Measurements from ENCODE around the gene NFIB. TPM values are rescaled to one million over a fixed set of nuclear protein-coding genes. Genes with fewer than 3 reads are reported as not detected.

The NFIB gene
- total RNA-seq, 1 experiment from 2014 or later = 14.3 TPM

DNA sequence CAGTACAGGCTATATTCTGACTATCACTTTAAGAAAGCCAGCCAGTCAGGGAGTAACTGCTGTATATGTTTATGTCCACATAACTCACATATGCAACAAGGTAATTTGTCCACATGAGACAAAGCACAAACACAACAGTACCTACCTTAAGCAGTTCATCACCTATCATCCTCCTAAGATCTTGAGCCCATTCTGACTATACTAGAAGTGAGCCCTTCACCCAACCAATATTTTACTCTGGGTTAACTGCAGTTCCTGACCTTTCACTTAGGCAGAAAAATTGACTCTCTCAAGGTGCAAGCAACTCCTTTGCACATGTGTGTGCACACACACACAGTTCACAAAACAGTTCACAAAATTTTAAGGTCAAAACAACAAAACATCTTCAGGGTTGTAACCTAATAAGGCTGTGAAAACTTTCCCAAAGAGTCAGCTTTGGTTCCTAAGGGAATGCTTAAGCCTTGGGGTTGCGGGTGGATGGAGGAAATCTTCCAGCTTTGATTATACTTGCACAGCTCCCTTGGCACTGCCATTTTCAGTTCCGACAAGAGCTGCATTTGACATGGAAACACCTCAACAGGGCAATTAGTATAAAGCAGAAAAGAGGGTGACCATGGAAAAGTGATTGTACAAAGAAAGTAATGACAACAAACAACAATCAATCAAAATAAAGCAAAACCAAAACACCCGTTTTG is 215.3 kb downstream of the NFIB start:
- no peak overlapping the region for H2AK5ac ChIP-seq (ENCODE audit: insufficient read length, low read length)
- H3K79me1 ChIP-seq (ENCODE audit: insufficient read depth, low read depth, low read length, poor library complexity, severe bottlenecking) = no peaks in the 10 kb centered on the region
- no peak for DNase-seq
- no peak overlapping the region for H2BK5ac ChIP-seq (ENCODE audit: insufficient read length, low read length)
- H2BK20ac ChIP-seq (ENCODE audit: low read depth, low read length, poor library complexity, severe bottlenecking) = no peak overlapping the region
- H3K18ac ChIP-seq (ENCODE audit: insufficient read length, low read depth, low read length) = no peak overlapping the region
- H3K36me3 Mint-ChIP-seq (ENCODE audit: insufficient read depth in 1 of 3, low read depth in 3 of 3) = no peaks in the 10 kb centered on the region
- H3K27me3 ChIP-seq (ENCODE audit: insufficient read depth, low read length) = no peaks in the 10 kb centered on the region
- H3K79me2 ChIP-seq (ENCODE audit: insufficient read depth, low read length) = no peaks in the 10 kb centered on the region
- H3K9ac ChIP-seq (ENCODE audit: extremely low read depth, insufficient read length, low read length) = no peak overlapping the region
- H3K27ac ChIP-seq (ENCODE audit: insufficient read length, low read depth, low read length) = no peak overlapping the region
- WGBS (ENCODE audit: extremely low coverage, insufficient read length, low lambda C conversion rate) = no CpG with 5 or more reads among the region's 3 CpGs
- TF ChIP-seq, protein P1, sequence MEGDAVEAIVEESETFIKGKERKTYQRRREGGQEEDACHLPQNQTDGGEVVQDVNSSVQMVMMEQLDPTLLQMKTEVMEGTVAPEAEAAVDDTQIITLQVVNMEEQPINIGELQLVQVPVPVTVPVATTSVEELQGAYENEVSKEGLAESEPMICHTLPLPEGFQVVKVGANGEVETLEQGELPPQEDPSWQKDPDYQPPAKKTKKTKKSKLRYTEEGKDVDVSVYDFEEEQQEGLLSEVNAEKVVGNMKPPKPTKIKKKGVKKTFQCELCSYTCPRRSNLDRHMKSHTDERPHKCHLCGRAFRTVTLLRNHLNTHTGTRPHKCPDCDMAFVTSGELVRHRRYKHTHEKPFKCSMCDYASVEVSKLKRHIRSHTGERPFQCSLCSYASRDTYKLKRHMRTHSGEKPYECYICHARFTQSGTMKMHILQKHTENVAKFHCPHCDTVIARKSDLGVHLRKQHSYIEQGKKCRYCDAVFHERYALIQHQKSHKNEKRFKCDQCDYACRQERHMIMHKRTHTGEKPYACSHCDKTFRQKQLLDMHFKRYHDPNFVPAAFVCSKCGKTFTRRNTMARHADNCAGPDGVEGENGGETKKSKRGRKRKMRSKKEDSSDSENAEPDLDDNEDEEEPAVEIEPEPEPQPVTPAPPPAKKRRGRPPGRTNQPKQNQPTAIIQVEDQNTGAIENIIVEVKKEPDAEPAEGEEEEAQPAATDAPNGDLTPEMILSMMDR (conservative IDR thresholded peaks at IDR 0.05) = no peak
- no peak overlapping the region for H3K14ac ChIP-seq (ENCODE audit: insufficient read depth, low read length)
- no peaks in the 10 kb centered on the region for H3K23me2 ChIP-seq (ENCODE audit: insufficient read length, low read depth, low read length, poor library complexity, severe bottlenecking)
- no peak overlapping the region for H3K23ac ChIP-seq (ENCODE audit: insufficient read length, low read depth, low read length)
- H3K4ac ChIP-seq (ENCODE audit: low read depth, low read length) = no peak overlapping the region
- no peak overlapping the region for H3K4me2 ChIP-seq (ENCODE audit: insufficient read depth, insufficient read length, low read length)
- H3K27ac Mint-ChIP-seq = peak overlapping the region in 1 of 3 experiments; percentile 20; a peak in 2 of 7 replicates
- H4K8ac ChIP-seq (replicated peaks; ENCODE audit: insufficient read length, low read depth, low read length) = no peak overlapping the region
- H4K20me1 ChIP-seq (ENCODE audit: control insufficient read depth, insufficient read depth, insufficient read length) = no peaks in the 10 kb centered on the region
- no peak overlapping the region for H3K4me3 Mint-ChIP-seq
- H3K4me1 ChIP-seq (ENCODE audit: insufficient read depth, low read length) = no peaks in the 10 kb centered on the region
- no peak overlapping the region for H2BK15ac ChIP-seq (ENCODE audit: low read depth, low read length)
- no peak overlapping the region for H4K91ac ChIP-seq (ENCODE audit: insufficient read length, low read depth, low read length)
- H3K4me1 Mint-ChIP-seq = peaks cover 43 to 44% of the 10 kb centered on the region in 2 experiments
- no peak overlapping the region for H2BK12ac ChIP-seq (ENCODE audit: insufficient read length, low read depth, low read length)
- no peaks in the 10 kb centered on the region for H3K9me3 ChIP-seq (ENCODE audit: control insufficient read depth, low read depth, low read length)
- no peaks in the 10 kb centered on the region for H3K27me3 Mint-ChIP-seq (ENCODE audit: low read depth)
- no peak overlapping the region for H3K56ac ChIP-seq (ENCODE audit: insufficient read length, low read depth, low read length)
- no peak overlapping the region for H2BK120ac ChIP-seq (ENCODE audit: low read depth, low read length, poor library complexity, severe bottlenecking)
- H3T11ph ChIP-seq (ENCODE audit: low read length) = no peak overlapping the region
- H2AFZ ChIP-seq (ENCODE audit: low read length) = no peak overlapping the region
- H4K5ac ChIP-seq (ENCODE audit: insufficient read length, low read depth, low read length) = no peak overlapping the region
- no peaks in the 10 kb centered on the region for H3K9me3 Mint-ChIP-seq

Measured in H9 (cell line).